Measurements from ENCODE around the gene CDK14. TPM values are rescaled to one million over a fixed set of nuclear protein-coding genes. Genes with fewer than 3 reads are reported as not detected.

CDK14 gene
- total RNA-seq, 2 experiments from 2014 or later = 0.05 to 0.27 TPM

DNA sequence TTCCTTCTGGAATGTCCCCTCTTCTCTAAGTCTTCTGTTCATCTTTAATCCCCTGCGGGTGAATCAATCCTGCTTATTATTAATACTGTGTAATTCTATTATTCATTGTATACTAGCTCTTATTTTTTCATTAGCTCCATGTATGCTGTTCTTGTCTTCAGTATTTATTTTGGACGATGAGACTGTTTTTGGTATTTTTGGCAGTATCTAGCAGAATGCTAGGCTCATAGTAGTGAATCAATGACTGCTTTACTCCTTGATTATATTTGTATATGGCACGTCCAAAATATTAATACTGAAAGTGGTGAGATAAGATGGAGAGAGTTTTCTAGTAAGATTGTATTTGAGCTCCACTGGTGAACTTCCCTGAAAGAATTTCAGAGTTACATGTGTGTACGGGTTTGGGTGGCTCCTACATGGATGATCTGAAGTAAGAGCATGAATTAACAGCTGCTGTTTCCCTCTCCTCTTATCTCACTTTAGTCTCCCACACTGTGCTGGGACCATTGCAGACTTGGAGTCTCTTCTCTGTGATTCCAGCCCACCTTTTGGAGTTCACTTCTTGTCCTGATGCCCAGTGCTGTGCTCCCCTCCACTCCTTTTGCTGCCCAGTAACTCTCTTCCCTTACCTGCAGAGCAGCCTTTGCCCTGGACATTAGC is 226.0 kb downstream of the CDK14 start:
- Mint-ChIP-seq H3K4me3 (no peak overlapping the region), H3K27ac (no peak overlapping the region), H3K36me3 (ENCODE audit: low read depth) (no peaks in the 10 kb centered on the region), H3K27me3 (no peaks in the 10 kb centered on the region), H3K4me1 (ENCODE audit: low read depth) (no peaks in the 10 kb centered on the region), H3K9me3 (peaks cover 6% of the 10 kb centered on the region)
- CTCF ChIA-PET = no interaction called here
- POLR2A ChIA-PET = no interaction called here
- DNase-seq = no peak
- TF ChIP-seq, protein P1, sequence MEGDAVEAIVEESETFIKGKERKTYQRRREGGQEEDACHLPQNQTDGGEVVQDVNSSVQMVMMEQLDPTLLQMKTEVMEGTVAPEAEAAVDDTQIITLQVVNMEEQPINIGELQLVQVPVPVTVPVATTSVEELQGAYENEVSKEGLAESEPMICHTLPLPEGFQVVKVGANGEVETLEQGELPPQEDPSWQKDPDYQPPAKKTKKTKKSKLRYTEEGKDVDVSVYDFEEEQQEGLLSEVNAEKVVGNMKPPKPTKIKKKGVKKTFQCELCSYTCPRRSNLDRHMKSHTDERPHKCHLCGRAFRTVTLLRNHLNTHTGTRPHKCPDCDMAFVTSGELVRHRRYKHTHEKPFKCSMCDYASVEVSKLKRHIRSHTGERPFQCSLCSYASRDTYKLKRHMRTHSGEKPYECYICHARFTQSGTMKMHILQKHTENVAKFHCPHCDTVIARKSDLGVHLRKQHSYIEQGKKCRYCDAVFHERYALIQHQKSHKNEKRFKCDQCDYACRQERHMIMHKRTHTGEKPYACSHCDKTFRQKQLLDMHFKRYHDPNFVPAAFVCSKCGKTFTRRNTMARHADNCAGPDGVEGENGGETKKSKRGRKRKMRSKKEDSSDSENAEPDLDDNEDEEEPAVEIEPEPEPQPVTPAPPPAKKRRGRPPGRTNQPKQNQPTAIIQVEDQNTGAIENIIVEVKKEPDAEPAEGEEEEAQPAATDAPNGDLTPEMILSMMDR (IDR thresholded peaks at IDR 0.05) = no peak
- intact Hi-C loops (cut with micrococcal nuclease) = no loop called here
- ATAC-seq = no peak

DNA sequence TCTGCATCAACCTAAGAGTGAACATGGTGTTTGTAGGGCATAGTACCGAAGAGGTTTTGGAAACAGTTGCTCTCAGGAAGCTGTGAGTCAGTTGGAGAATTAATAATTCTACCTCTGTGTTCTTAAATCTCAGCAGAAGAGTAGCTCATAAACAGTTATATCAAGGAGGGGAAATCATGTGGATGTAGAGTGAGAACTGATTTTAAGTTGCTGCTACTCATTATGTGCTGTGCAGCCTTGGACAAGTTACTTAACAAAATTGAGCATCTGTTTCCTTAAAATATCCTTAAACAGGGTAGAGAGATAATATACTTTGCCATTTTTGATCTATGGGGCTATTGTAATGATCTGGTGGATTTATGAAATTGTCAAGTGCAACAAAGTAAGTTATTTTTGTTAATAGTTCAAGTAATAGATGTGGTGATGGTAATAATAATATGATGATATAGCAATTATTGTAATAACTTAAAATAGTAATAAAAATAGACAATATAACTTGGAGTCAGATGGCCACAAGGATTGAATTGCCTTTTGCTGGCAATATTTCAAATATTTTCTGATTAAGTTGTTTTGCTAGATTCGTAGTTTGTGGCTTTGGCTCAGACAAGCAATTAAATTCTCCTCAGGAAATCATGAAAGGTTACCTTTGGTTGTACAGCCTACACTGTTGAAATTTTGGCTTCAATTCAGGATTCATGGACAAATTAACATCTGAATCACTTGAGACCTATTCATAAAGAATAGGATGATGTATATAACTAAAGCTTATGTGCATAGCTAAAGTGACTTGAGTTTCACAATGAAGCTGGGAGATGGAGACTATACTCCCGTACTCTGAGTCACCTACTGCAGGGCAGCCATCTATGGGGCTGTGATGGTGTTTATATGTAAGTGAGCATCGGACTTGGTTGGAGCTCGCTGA is 228.5 kb downstream of the CDK14 start:
- Mint-ChIP-seq H3K9me3 (peaks cover 9% of the 10 kb centered on the region), H3K27ac (no peak overlapping the region), H3K27me3 (no peaks in the 10 kb centered on the region), H3K4me3 (no peak overlapping the region), H3K4me1 (ENCODE audit: low read depth) (no peaks in the 10 kb centered on the region), H3K36me3 (ENCODE audit: low read depth) (no peaks in the 10 kb centered on the region)
- TF ChIP-seq, protein P1 (IDR thresholded peaks at IDR 0.05) = no peak
- ATAC-seq = no peak
- intact Hi-C loops (cut with micrococcal nuclease) = no loop called here
- DNase-seq = no peak
- CTCF ChIA-PET = no interaction called here
- POLR2A ChIA-PET = no interaction called here

DNA sequence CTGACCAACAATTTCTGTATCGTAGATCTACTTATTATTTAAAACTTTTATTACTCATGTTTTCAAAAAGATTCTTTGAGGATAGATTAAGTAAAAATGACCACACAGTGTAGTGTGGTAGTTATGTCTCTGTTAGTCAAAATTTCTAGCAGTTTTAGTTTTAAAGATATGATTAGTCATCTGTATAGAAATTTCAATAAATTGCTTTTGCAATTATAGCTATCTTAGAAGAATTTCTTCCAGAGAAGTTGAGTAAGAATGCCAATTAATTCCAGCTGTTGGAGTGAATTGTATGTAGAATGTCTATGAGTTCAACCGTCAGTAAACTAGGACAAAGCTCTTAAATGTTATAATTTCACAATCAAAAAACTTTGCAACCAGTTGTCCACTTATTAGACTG is 229.7 kb downstream of the CDK14 start:
- POLR2A ChIA-PET = no interaction called here
- DNase-seq (no peak), ATAC-seq (no peak)
- no peak overlapping the region for H3K4me3 Mint-ChIP-seq
- H3K36me3 Mint-ChIP-seq (ENCODE audit: low read depth) = no peaks in the 10 kb centered on the region
- no peaks in the 10 kb centered on the region for H3K4me1 Mint-ChIP-seq (ENCODE audit: low read depth)
- no peaks in the 10 kb centered on the region for H3K27me3 Mint-ChIP-seq
- TF ChIP-seq, protein P1 (IDR thresholded peaks at IDR 0.05) = no peak
- no peak overlapping the region for H3K27ac Mint-ChIP-seq
- intact Hi-C loops (cut with micrococcal nuclease) = no loop called here
- CTCF ChIA-PET = no interaction called here
- H3K9me3 Mint-ChIP-seq = peaks cover 7% of the 10 kb centered on the region

DNA sequence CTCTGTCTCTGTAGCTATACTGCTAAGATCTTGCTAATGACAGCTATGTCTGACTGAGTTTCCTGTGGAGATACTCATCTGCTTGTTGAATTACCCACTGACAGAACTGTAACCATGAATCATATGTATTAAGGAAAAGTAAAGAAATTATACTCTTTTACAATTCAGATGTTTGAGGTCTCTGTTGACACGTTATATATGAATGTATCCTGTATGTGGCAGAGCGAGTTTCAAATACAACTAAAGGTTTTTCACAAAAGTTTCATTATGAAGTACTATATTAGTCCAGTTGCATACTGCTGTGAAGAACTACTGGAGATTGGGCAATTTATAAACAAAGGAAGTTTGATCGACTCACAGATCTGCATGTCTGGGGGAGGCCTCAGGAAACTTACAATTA is 232.5 kb downstream of the CDK14 start:
- ATAC-seq = no peak
- H3K9me3 Mint-ChIP-seq = peaks cover 5% of the 10 kb centered on the region
- ChIA-PET CTCF (no interaction called here), POLR2A (no interaction called here)
- no peak for DNase-seq
- no peaks in the 10 kb centered on the region for H3K36me3 Mint-ChIP-seq (ENCODE audit: low read depth)
- TF ChIP-seq, protein P1 (IDR thresholded peaks at IDR 0.05) = no peak
- no peaks in the 10 kb centered on the region for H3K27me3 Mint-ChIP-seq
- intact Hi-C loops (cut with micrococcal nuclease) = no loop called here
- no peak overlapping the region for H3K4me3 Mint-ChIP-seq
- H3K27ac Mint-ChIP-seq = no peak overlapping the region
- H3K4me1 Mint-ChIP-seq (ENCODE audit: low read depth) = no peaks in the 10 kb centered on the region

DNA sequence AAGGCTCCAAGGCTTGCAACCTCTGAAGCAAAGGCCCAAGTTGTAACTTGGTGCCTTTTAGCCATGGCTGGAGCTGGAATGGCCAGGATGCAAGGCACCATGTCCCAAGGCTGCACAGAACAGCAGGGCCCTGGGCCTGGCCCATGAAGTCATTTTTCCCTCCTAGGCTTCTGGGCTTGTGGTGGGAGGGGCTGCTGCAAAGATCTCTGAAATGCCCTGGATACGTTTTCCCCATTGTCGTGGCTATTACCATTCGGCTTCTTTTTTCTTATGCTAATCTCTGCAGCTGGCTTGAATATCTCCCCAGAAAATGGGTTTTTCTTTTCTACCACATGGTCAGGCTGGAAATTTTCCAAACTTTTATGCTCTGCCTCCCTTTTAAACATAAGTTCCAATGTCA is 234.2 kb downstream of the CDK14 start:
- no peak overlapping the region for H3K4me3 Mint-ChIP-seq
- no peak for ATAC-seq
- no peaks in the 10 kb centered on the region for H3K36me3 Mint-ChIP-seq (ENCODE audit: low read depth)
- no peaks in the 10 kb centered on the region for H3K27me3 Mint-ChIP-seq
- DNase-seq = no peak
- TF ChIP-seq, protein P1 (IDR thresholded peaks at IDR 0.05) = no peak
- H3K9me3 Mint-ChIP-seq = peaks cover 5% of the 10 kb centered on the region
- POLR2A ChIA-PET = no interaction called here
- no peak overlapping the region for H3K27ac Mint-ChIP-seq
- CTCF ChIA-PET = no interaction called here
- H3K4me1 Mint-ChIP-seq (ENCODE audit: low read depth) = no peaks in the 10 kb centered on the region
- intact Hi-C loops (cut with micrococcal nuclease) = no loop called here
